Measurements from ENCODE around the gene ATAD3A.
"Not testable (repeated sequence)": the region's sequence is repeated elsewhere in the genome, so short reads cannot be mapped to it uniquely, and the experiment has no call there.

The ATAD3A gene

DNA sequence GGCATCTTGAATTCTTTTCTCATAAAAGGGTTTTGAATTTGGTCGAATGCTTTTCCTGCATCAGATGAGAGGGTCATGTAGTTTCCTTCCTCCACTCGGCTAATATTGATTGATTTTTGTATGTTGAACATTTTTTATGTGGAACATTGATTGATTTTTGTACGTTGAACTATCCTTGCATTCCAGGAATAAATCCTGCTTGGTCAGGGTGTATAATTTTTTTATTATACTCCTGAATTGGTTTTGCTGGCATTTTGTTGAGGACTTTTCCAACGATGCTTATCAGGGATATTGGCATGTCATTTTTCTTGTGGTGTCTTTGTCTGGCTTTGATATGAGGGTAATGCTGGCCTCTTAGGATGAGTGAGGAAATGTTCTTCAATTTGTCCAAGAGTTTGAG lies 20.0 kb downstream of the ATAD3A start:
- TF ChIP-seq, protein P1, sequence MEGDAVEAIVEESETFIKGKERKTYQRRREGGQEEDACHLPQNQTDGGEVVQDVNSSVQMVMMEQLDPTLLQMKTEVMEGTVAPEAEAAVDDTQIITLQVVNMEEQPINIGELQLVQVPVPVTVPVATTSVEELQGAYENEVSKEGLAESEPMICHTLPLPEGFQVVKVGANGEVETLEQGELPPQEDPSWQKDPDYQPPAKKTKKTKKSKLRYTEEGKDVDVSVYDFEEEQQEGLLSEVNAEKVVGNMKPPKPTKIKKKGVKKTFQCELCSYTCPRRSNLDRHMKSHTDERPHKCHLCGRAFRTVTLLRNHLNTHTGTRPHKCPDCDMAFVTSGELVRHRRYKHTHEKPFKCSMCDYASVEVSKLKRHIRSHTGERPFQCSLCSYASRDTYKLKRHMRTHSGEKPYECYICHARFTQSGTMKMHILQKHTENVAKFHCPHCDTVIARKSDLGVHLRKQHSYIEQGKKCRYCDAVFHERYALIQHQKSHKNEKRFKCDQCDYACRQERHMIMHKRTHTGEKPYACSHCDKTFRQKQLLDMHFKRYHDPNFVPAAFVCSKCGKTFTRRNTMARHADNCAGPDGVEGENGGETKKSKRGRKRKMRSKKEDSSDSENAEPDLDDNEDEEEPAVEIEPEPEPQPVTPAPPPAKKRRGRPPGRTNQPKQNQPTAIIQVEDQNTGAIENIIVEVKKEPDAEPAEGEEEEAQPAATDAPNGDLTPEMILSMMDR (IDR thresholded peaks at IDR 0.05; ENCODE audit: low read depth, low read length), result no peak

DNA sequence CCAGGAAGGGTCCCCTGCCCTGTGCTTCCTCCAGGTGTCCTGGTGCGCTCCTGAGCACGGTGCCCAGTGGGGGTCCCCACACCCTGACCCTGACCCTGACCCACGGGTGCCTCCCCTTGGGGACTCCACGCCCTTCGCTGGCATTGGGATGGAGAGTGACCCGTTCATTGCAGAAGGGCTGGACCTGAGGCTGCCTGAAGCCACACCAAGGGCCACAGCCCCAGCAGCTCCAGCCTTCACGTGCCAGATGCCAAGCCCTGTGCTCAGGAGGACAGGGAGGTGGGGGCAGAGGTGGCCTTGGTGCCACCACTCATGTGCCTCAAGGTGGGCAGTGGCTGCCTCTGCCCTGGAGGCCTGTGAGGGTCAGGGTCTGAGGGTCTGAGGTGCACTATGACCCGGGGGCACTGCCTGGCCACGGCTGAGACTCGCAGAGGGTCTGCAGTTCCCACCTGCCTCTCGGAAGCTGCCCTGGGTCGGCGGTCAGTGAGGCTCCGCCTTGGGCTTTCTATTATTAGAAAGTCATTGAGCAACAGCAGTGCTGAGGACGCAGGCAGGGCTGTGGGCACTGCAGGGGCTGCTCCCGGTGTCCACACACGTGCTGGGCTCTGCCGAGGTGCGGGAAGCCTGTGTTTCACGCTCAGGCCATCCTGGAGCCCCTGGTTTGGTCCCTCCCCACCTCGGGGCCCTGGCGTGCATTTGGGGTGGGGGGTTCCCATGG lies 21.4 kb downstream of the ATAD3A start:
- DNase-seq (ENCODE audit: extremely low read depth, low read depth), result not testable (repeated sequence)

More for the DNA sequence above, 20.0 kb downstream of the ATAD3A start:
- no peak for DNase-seq (ENCODE audit: extremely low read depth, low read depth)

DNA sequence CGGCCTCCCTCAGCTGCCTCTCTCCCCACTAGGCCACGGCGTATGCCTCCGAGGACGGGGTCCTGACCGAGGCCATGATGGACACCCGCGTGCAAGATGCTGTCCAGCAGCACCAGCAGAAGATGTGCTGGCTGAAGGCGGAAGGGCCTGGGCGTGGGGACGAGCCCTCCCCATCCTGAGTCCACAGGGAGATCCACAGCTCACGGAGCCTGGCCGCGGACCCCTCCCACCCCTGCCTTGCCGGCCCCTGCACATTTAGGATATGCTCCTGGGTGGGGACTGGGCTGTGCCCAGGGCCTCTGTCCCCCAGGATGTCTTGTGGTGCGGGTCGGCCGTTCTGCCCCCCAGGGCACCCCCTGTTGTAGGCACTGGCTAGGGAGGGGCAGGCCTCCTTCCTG lies 21.9 kb downstream of the ATAD3A start:
- not testable (repeated sequence) for DNase-seq (ENCODE audit: extremely low read depth, low read depth)

DNA sequence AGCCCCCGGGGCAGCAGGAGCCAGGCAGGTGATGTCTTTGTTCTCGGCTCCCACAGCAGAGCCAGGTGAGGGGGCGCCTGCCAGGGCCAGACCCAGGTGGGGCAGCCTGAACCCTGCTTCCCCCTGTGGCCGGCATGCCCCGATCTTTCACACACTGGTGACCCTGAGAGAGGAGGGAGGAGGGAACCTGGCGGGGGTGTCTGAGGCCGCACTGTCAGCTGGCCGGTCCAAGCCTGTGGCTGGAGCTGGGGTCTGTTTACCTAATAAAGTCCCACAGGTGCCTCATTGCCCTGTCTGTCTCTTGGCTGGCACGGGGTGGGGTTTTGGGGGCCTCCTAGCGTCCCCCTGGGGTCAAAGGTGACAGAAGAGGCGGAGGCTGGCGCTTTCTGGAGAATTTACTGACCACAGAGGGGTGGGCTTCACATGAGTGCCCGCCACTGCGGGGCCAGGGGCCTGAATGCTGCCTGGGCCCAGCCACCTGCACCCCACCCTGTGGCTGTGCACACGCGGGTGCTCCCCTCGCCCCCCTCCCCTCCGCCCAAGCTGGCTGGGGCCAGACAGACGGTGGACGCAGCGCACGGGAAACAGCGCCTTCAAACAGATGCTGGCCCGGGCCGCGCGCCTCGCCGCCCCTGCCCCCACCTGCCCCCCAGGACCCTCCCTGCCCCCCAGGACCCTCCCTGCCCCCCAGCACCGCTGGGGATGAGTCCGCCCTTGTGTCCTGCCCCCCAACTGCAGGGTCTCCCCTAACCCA lies 22.6 kb downstream of the ATAD3A start:
- no peak for DNase-seq (ENCODE audit: extremely low read depth, low read depth)
- TF ChIP-seq, protein P1 (IDR thresholded peaks at IDR 0.05; ENCODE audit: low read depth, low read length), result no peak

DNA sequence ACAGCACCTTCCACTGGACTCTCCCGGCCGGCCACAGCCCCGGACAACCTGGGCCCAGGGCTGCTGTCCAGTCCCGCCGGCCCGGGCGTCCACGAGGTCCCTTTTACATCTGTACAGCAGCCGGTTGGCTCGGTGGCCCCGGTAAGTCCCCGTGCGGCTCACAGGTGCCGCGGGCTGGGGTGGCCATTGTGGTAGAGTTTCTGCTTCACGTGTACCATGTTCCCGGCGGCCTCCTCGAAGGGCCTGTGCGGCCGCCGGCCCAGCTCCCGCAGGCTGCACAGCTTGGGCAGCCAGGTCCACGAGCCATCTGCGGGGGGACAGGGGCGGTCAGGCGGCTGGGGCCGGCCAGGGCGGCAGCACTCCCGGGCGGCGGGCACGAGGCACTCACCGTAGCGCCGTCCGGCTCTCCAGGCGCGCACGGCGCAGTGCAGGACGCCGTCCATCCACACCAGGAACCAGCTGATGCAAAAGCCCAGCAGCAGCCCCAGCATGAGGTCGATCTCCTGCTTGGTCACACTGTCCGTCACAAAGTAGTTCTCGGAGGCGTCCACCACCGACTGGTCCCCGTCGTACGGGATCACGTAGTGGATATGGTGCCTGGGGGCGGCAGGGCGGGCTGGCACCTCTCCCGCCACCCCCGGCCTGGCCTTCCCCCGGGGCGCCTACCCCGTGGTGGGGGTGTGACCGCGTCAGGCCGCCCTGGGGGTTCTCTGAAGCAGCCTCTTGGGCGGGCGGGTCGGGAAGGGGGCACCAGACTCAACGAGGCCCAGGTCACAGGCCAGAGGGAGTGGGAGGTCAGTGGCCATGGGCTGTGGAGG lies 23.4 kb downstream of the ATAD3A start:
- TF ChIP-seq, protein P1 (IDR thresholded peaks at IDR 0.05; ENCODE audit: low read depth, low read length), result no peak
- DNase-seq (ENCODE audit: extremely low read depth, low read depth), result no peak

DNA sequence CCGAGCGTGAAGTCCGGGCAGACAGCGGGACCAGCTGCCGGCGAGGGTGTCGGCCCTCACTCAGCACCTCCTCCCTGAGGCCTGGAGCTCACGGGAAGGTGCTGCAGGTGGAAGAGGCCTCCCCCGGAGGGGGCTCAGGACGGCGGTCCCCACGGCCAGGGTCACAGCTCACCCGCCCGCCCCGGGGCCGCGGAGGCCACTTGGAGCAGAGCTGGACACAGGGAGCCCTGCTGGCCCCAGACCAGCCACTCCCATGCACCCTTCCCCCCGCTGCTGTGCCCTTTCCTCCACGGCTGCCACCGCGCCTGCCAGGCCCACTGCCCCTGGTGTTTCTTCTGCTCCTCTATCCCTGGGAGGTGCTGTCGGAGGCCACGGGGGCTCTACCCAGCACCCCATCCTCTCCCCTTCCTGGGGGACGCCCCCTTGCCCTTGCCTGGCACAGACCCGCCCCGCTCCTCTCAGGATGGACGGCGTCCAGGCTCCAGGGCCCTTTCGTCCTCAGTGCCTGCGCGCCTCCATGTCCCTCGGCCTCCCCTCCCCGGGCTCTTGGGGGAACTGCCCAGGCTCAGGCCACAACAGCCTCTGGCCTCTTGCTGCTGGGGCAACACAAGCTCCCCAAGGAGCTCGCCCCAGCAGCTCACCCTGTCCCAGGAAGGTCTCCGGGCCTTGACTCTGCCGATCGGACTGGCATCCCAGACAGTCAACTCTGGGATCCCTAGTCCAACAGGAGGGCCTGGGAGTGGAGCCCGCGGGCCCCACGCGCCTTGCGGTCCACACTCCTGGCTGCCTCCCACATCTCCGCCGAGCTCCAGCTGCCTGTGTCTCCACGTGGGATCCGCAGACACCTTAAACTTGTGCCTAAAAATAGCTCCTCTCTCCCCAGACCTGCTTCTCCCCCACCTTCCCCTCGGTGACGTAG lies 24.3 kb downstream of the ATAD3A start:
- DNase-seq (ENCODE audit: extremely low read depth, low read depth), result no peak
- TF ChIP-seq, protein P1 (IDR thresholded peaks at IDR 0.05; ENCODE audit: low read depth, low read length), result no peak

DNA sequence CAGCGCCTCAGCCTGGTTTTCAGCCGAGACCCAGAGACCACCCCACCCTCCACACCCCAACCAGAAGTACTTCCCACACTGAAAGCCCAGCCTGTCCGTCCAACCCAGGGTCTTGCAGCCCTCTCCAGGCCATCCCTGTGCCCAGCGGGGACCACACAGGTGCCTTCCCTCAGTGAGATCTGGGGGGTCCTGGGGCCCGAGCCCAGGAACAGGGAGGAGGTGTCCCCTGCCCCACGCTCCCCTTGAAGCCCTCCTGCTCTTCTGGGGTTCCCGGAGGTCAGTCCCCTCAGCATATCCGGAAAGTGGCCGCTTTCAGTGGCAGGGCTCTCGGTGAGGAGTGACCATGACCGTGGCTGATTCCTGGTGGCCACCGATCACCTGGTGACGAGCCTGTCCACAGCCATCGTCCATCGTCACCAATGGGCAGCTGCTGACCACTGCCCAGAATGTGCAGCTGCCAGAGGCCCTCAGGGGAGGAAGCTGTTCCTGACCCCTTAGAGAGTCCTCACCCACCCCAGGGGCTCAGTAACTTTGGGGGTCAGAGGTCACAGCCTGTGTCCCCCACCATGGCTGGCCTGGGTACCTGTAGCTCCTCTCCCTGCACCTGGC lies 25.1 kb downstream of the ATAD3A start:
- TF ChIP-seq, protein P1 (IDR thresholded peaks at IDR 0.05; ENCODE audit: low read depth, low read length), result no peak
- DNase-seq (ENCODE audit: extremely low read depth, low read depth), result no peak

Measured in AG09319 (cell line).